GM19240 (cell line): Measurements from ENCODE around the gene APRT.

Source experiments
- DNase-seq: peaks from one replicate; pipeline ENCODE4 v3.0.0; 2011; ENCODE audit warnings: low spot score; ENCODE audit not compliant: insufficient read length

APRT gene, protein sequence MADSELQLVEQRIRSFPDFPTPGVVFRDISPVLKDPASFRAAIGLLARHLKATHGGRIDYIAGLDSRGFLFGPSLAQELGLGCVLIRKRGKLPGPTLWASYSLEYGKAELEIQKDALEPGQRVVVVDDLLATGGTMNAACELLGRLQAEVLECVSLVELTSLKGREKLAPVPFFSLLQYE

GRCh38 chr16:88811769-88812512 is at the start of gene APRT:
APRT (minus strand) TSS chr16:88811928; CDS start chr16:88811899, 29 bp downstream.
- peak; percentile 74 for DNase-seq

DNA sequence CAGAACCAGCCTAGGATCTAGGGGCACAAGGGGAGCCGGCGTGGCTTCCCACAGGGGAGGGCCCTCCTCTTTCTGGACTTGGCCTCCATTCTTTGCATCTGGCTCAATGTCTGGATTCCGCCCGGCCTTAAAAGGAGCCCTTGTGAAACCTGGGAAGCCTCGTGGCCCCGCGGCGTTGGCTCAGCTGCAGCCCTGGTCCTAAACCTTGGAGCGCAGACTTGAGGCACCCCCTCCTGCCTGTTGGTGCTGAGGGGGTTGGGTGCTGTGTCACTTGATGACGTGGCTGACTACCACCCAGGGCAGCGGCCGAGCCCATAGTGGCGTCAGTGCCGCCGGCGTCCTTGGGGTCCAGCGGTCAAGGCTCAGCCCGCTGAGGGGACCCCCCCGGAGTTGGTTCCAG is 49.6 kb upstream of the APRT start:
- no peak for DNase-seq

- DNase-seq, result no peak
These were observed 47.8 kb upstream of the APRT start for GRCh38 chr16:88859381-88860091.

GRCh38 chr16:88857728-88858339 is 46.1 kb upstream of the APRT start:
- DNase-seq, result peak; percentile 98

DNA sequence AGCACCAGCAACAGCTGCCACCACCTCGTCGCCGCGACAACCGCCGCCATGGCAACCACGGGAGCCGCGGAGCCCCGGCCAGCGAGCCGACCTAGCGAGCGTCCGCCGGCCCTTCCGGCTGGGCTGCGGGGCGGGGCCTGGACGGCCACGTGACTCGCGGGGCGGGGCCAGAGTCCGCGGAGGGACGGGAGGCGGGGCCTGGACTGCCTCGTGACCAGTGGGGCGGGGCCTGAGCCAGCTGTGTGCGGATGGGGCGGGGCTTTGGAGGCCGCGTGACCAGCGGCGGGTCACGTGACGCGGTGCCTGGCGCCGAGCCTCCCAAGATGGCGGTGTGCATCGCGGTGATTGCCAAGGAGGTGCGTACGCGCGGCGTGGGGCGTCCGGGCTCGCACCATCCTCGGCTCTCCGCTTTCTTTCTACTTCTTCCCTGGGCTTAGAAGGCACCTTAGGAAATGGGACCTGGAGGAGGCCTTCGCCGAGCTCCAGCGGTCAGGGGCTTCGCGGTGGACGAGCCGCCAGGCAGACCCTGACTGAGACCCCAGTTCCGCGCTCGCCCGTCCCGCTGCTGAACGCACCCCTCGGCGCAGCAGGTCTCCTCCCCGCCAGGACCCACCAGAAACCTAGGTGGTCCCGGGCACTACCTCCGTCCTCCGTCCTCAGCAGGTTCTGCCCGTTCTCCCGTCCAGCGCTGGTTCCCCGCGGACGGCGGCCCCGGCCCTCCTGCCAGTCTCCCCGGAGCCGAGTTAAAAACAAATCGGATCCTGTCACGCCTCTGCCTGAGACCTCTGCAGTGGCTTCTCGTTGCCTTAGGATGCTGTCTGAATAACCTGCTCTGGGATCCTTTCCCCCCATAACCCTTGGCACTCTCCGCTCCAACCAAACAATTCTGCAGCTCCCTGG is 45.4 kb upstream of the APRT start, which contains the start of the genes GALNS and TRAPPC2L:
GALNS (minus strand) TSS at position 120 of the 900 bp plus-strand sequence; CDS start at position 50, 70 bp downstream.
TRAPPC2L (plus strand) TSS at position 300 of the 900 bp plus-strand sequence; CDS start at position 324, 24 bp downstream.
- DNase-seq, result peak; percentile 100

DNA sequence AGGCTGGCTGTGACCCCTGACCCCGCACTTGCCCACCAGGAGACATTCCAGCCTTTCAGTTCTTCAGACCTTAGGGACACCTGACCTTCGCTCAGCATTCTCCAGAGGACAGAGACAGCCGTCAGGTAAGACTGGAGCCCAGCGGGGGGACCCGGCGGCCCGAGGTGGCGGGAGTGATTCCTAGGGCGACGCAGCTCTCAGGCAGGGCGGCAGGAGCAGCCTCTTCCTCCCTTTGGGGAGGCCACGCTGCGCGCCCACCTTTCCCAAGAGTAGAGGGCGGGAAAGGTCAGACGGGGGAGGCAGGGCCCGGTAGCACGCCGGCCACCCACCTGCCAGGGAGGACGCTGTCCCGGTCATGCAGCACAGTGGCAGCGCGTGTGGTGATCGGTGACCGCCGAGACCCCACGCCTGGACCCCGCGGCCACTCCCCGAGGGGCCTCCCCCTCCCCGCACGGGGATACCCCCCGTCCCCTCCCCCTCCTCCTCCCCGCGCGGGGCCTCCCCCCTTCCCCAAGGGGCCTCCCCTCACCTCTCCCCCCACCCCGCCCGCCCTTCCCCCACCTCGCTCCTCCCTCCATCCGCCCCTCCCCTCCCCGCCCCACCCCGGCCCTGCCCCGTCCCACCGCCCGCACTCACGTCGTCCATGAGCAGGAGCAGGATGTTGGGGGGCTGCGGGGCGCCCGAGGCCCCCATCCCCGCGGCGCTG is 44.5 kb upstream of the APRT start:
- no peak for DNase-seq

DNA sequence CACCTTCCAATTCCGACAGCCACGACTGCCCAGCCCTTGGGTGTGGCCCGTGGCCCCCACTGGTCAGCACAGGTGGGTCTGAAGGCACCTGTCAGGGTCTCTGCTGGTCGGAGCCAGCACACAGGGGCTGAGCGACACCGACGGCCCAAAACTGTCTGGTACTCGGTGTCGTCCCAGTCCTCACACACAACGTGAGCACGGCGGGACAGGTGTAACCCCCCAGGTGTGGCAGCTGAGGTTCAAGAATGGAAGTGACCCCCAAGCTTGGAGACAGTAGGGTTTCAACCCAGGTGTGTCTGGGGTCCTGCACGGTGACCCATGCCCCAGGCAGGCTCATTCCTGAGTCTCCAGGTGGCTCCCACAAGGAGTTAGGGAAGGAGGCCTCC is 44.0 kb upstream of the APRT start:
- no peak for DNase-seq

- DNase-seq, result no peak
These were observed 43.4 kb upstream of the APRT start for GRCh38 chr16:88855176-88855575.

DNA sequence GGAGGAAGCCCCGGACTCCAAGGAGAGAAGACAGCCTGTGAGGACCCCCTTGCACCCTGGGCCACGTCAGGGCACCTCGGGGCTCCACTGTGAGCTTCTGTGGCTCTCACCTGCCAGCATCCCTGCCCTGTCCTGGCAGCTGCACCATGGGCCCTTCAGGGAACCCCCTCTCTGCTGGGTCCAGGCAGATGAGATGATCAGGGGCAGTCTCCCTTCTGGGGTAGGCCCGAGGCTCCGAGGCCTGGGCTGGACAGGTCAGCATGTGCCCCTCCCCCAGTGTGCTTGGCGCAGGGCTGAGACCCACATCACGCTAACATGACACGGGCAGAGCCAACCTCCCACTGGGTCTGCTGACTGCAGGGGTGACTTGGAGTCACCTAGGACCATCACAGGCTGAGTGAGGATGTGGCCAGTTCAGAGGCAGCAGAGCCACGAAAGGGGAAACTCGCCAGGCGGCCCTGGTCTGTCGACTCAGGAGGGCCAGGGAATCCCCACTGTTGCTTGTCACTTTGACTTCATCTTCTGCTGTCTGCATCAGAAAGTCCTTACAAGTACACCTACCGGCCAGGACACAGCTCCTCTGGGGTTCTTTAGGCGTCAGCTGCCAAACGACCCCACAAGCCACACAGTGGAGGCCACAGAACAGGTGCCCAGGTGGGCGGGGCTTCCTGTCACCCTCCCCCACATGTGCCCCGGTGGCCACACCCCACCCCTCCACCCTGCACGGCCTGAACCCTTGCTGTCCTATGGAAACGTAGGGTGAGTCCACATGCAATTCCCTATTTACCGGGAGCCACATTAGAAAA is 42.8 kb upstream of the APRT start:
- DNase-seq, result peak; percentile 46

GRCh38 chr16:88853325-88853941 is 41.7 kb upstream of the APRT start:
- DNase-seq, result no peak

DNA sequence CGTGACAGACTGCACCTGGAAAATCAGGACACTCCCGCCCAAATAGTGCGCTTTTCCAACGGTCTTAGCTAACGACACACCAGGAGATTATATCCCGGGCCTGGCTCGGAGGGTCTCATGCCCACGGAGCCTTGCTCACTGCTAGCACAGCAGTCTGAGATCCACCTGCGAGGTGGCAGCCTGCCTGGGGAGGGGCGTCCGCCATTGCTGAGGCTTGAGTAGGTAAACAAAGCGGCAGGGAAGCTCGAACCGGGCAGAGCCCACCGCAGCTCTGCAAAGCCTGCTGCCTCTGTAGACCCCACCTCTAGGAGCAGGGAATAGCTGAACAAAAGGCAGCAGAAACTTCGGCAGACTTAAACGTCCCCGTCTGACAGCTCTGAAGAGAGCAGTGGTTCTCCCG is 39.9 kb upstream of the APRT start:
- no peak for DNase-seq

- no peak for DNase-seq
These were observed 38.9 kb upstream of the APRT start for GRCh38 chr16:88850531-88851199.

DNA sequence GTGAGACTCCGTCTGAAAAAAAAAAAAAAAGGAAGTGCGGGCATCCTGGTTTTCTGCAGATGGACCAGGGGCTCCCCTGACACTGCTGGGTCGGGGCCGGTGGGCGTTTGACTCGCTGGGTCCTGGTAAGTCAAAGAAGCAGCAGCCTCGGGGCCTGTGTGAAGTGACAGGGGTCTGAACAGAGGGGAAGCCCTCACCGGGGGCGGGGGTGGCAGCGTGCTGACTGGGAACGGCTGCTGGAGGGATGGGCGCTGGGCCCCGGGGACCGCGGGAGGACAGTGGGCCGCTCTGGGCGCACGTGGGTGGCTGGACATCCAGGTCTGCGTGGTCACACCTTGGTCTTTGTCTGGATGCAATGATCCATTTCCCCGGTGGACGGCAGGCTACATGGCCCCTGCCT is 36.8 kb upstream of the APRT start:
- no peak for DNase-seq

GRCh38 chr16:88847654-88848053 is 35.9 kb upstream of the APRT start:
- DNase-seq, result no peak

DNA sequence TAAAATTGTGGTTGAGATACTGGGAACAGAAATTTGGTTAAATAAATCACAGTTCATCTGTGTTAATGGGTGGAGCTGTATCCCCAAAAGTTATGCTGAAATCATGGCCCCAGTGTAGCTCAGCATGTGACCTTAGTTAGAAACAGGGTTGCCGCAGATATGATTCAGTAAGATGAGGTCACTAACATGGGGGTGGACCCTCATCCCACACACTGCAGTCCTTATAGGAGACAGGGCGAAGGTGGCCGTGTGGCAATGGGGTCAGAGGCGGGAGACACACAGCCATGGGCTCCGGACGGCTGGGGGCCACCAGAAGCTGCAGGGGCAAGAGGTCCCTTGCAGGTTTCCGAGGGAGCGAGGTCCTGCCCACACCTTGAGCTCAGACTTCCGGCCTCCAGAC is 34.4 kb upstream of the APRT start:
- no peak for DNase-seq

DNA sequence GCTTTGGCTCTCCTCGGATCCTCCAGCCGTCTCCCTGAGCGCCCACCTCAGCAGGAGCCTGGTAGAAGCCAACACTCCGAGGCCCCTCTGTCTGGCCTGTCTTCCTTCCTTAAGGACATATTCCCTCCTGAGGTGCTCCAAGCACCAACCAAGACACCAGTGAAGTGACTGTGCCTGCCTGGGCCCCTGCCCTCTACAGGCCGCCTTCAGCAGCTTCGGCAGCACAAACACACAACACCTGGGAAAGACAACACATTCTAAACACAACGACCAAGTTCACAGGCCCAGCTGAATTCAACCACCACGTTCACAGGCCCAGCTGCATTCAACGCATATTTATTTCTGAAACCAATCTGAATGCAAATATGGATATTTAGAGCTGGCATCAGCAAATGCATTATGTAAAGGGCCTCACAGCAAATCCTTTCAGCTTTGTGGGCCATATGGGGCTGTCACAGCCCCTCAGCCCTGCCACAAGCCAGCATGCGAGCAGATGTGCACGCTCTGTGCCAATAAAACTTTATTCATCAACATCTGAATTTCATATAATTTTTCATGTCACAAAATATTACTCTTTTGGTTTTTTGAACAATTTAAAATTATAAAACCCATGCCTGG is 32.8 kb upstream of the APRT start:
- no peak for DNase-seq

- DNase-seq, result no peak
These were observed 31.5 kb upstream of the APRT start for GRCh38 chr16:88843256-88843655.

DNA sequence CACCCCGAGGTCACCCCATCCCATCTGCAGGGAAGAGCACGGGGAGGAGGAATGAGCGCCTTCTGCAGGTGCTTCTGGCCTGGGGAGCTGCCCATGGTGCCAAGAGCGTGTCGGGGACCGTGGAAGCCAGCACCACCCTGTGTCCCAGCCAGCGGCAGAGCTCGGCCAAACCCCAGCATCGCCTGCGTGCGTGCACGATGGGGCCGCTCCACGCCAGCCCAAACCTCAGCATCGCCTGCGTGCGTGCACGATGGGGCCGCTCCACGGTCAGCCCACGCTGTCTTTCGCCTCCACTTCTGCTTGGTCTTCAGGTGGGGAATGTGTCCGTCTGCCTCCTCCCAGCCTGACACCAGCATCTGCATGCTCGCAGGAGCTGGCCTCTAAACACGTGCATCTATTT is 31.1 kb upstream of the APRT start:
- DNase-seq, result no peak
